ENCODE measurements around the gene PPP3R2.
"Not testable (repeated sequence)": the region's sequence is repeated elsewhere in the genome, so short reads cannot be mapped to it uniquely, and the experiment has no call there.

The PPP3R2 gene

GRCh38 chr9:101587332-101588043 is 7.3 kb downstream of the PPP3R2 start:
- FAIRE-seq, result no peak

- FAIRE-seq, result no peak
Measured at GRCh38 chr9:101586651-101587050, 8.1 kb downstream of the PPP3R2 start.

DNA sequence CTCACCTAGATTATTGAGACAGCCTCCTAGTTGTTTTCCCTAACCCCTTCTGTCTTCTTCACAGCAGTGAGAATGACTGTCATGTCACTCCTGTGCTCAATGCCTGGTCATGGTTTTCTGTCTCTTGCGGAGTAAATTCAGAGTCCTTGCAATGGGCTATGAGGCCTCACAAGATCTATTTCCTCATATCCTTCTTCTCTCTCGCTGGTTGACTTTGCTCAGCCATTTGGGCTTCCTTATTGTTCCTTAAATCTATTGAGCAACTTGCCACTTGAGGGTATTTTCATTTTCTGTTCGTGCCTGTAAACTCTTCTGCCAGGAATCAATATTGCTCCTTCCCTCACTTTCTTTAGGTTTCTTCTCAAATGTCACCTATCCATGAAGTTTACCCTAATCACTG is 9.0 kb downstream of the PPP3R2 start:
- no peak for FAIRE-seq

GRCh38 chr9:101582553-101582952 is 12.2 kb downstream of the PPP3R2 start:
- no peak for FAIRE-seq

DNA sequence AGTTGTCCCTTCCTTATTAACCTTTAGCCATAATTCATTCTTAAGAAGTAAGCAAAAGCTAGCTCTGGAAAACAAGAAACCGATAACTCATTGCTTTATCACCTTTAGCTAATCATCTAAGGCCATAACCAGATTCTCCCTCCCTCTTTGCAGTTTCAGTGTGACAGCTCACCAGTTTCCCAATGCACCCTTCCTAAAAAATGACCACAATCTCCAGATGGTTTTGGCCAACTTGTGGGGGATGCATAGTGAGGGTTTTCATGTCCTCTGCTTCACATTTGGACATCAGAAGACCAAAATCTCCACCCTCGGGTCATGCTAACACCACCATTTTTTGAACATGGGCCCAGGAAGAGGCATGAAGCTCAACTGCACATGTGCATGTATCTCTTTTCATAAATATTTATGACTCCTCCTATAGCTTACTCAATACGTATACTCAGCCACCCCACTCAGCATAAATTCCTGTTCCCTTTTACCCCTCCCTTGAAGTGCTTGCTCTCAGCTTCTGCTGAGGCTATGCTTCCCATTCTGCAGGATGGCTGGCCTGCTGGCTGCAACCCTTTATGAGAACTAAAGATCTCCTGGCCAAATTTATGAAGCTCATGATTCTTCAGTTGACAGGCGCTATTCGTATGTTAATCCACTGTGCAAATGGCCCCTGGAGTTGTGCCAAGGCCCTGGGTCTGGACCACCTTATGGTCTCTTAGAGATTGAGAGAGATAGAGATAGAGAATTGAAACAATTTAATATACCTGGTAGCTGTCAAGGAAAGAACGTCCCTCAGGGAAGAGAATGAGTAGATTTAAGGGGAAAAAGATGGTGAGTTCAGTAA is 14.8 kb downstream of the PPP3R2 start:
- no peak for FAIRE-seq

DNA sequence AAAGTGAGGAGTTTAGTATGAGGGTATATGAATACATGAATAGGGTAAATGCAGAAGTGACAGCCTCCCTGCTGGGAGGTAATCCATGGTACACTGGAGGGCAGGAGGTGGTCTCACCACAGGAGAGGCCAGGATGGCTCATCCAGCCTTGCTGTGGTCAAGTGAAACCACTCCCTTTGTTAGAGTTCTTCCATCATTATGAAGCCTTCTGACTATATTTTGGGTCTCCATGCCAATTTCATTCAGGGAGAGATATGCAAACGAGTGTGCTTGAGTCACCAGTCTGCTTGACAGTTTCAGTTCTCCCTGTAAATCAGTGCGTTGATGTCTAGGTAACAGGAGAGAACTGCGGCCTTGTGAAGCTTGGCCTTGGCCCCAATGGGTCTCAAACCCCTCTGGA is 16.4 kb downstream of the PPP3R2 start:
- FAIRE-seq, result no peak

GRCh38 chr9:101574731-101575333 is 19.9 kb downstream of the PPP3R2 start:
- FAIRE-seq, result no peak

DNA sequence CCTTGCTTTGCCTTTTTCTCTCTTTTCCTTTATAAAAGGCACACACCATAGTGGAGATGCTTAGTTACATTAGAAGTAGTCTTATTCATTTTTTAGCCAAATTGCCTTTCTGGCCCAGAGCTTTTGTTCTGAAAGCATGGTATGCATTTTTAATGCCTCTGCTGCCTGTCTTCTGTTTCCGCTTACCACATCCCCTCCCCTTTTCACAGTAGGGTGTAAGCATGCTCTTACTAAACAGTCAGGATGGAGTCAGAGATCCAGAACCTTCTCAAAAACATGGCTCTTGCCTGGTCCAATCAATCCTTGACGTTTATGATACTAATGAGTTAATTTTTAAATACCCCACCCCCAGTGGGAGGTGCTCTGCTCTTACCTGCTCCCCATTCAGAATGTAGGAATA is 22.5 kb downstream of the PPP3R2 start:
- FAIRE-seq, result no peak

DNA sequence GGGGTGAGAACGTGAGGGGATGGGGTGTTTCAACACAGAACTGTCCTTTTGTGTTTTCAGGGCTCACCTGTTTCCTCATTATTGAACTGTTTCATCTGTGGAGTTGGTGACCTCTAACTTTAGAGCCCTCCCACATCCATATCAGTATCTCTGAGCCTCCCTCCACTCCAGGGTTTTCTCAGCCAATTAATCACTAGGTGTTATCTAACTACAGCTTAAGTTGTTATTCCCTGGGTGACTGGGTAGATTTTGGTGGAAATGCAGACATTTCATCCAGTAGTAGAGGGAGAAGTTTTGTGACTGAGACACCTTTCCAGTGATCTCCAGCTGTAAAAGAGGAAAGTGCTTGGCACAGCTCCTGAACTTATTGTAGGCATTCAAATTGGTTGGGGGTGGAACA is 23.7 kb downstream of the PPP3R2 start:
- no peak for FAIRE-seq

DNA sequence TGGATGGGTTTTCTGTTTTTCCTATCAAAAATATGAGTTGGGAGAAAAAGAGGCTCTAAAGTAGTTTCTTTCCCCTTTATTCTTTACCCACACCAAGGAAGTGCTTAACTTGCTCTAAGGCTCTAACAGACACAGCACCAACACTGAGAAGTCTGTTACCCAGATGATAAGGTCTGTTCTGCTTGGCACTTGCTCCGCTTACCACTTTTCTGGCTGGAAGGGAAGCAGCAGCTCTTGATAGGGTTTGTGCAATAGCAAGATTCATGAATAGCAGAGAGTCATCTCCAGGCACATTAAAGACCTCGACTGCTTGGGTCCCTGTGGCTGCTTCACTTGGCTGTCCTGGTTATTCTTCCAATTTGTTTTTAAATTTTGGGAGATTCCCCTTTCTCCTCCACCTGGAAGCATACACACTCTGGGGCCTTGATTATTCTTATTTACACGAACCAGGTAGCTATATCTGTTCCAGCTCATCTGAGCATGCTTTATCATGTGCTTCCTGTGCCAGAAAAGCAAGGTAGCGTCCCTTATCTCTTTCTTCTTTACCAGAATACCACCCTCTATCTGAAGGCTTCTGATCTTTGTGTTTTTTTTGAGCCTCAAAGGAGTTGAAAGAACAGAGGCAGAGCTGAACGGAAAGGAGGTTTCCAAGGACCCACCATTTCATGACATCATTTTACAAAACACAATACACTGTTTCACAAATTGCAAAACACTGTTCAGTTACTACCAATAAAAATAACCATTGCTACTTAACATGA is 24.8 kb downstream of the PPP3R2 start:
- FAIRE-seq, result no peak

DNA sequence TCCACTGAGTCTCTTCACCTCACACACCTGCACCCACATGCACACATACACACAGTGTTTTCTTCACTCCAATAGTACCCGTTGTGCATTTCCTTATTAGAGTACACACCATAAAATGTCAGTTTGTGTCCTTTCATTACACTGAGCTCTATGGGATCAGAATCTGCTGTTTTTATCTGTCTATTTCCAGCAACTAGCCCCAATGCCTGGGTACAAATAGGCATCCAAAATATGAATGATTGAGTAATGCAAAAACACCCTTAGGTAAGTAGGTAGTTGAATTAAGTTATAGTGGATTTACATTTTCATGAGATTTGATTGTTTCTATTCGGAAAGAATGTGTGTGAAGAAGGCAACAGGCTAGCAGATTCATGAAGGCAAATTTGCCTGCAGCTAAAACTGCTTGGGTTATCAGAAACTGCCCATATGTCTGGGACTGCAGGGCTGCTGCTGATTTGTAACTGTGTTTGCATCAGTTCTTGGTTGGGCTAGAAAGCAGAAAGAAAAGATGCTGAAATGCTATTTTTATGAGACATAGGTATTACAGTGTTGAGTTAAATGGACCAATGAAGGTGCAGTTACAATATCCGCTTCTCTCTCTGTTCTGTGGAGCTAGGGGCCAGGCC is 26.9 kb downstream of the PPP3R2 start:
- FAIRE-seq, result no peak

DNA sequence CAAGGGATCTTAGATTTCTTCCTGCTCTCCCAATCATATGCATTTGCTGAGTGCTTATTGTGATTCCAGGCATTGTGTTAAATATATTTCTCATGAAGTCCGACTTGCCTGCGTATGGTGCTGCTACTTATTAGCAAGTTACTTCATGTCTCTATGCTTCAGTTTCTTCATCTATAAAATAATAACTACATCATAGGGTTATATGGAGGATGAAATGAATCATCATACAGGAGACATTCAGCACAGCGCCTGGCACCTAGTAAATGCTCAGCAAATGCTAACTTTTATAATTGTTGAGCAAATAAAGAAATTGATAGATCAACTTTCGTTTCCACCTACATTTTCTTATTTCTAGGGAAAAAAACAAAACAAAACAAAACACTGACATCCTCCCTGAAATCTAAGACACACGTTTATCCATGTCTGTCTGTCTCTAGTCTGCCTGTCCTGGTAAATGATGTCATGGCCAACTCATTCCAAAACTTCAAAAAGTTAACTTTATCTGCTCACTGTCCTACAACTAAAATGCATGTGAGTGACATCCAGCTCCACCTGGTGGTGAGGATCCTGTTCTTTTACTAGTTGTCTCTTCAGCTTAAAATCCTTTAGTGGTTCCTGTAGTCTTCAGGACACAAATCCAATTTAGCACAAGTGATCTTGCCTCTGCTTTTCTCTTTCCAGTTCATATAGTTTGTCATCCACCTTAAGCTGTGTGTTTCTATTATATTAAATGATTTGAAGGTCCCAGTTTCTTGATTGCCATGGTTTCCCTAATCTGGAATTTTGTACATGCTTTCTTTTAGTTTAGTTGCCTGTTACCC is 27.7 kb downstream of the PPP3R2 start:
- no peak for FAIRE-seq

DNA sequence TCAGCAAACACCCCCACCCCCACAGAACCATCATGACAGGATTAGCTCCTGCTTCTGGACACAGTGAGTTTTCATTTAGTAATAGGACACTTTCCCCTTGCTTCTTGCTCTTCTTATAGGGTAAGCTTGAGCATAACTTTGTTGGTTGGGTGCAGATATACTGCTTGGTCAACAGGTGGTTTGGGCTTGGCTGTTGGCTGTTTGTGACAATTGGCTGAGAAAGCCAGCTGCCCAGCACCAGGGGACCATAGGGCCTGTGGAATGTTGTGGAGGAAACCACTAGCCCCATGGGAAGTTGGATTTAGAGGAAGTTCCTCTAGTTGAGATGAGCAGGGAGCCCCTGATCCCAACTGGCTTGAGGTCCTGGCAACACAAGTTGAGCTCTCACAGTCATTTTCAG is 30.5 kb downstream of the PPP3R2 start:
- FAIRE-seq, result no peak

- FAIRE-seq, result no peak
Measured at GRCh38 chr9:101562966-101563365, 31.8 kb downstream of the PPP3R2 start.

GRCh38 chr9:101561740-101562139 is 33.0 kb downstream of the PPP3R2 start:
- no peak for FAIRE-seq

DNA sequence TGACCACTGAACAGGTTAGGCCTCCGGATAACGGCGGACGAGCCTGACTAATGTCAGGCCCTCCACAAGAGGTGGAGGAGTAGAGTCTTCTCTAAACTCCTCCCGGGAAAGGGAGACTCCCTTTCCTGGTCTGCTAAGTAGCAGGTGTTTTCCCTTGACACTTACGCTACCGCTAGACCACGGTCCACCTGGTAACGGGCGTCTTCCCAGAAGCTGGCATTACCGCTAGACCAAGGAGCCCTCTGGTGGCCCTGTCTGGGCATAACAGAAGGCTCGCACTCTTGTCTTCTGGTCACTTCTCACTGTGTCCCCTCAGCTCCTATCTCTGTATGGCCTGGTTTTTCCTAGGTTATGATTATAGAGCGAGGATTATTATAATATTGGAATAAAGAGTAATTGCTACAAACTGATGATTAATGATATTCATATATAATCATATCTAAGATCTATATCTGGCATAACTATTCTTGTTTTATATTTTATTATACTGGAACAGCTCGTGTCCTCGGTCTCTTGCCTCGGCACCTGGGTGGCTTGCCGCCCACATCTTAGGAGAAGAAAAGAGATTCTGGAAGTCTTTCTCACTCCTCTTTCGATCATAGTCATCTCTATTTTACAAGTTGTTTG is 45.2 kb downstream of the PPP3R2 start:
- not testable (repeated sequence) for FAIRE-seq

- FAIRE-seq, result no peak
Measured at GRCh38 chr9:101543098-101543735, 51.6 kb downstream of the PPP3R2 start.

Data from islet of Langerhans (tissue), 1 donor.